GM10248 (cell line): ENCODE results near the gene NHS.

Experiments
- CTCF ChIA-PET: fragments of 300-600 bp; sonication (Branson Sonifier 250); formaldehyde crosslinking; extraction: SDS; loops from one replicate; lab custom pipeline; 2021; ENCODE audit warnings: antibody characterized with exemption; lab: Yijun Ruan, JAX
- POLR2A ChIA-PET: fragments of 350-650 bp; sonication (Branson Sonifier 250); formaldehyde crosslinking; extraction: SDS; loops from one replicate; lab custom pipeline; 2020; ENCODE audit warnings: antibody characterized with exemption; lab: Yijun Ruan, JAX
- DNase-seq: peaks from one replicate; pipeline ENCODE4 v3.0.0; 2012; ENCODE audit errors: extremely low spot score
- TF ChIP-seq, protein P1 (sequence below): IDR thresholded peaks from 2 replicates; pipeline ENCODE4 v1.5.1; 2012; ENCODE audit warnings: mild to moderate bottlenecking, low read depth; ENCODE audit errors: extremely low read depth, missing control alignments, control extremely low read depth

NHS gene

DNA sequence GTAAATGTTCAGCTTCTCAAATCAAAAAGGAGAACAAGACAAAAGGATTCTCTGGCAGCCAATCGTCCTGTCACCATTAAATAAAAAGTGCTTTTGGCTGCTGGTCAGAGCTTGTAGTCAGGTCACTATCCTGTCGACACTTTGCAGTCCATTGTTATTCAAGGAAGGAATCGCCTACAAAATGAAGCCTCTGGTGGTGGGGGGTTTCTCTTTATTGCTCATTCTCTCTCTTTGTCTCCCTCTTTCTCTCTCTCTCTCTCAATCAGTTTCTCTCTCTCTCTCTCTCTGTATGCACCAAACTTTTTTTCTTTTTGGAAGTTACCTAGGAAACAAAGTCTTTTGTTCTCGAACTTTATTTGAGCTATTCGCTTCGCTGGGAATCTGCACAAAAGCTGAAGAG lies 344.7 kb downstream of the NHS start:
- CTCF ChIA-PET = no interaction called here

DNA sequence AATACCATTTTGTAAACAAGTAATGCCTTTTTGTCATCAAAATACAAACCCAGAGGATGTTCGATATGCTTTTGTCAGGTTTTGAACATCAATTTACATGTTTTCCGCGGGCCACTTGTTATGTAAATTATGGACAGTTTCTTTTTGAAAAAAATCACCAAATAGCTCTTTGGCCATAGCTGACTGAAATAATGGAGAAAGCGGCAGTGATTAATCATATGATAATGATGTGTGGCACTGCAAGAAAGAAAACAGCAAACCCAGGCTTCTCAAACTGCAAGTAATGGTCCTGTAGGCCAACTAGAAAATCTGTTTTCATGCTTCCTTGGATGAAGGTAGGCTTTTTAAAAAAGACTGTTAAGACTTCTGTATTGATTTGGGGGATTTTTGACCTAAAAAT lies 346.7 kb downstream of the NHS start:
- TF ChIP-seq, protein P1, sequence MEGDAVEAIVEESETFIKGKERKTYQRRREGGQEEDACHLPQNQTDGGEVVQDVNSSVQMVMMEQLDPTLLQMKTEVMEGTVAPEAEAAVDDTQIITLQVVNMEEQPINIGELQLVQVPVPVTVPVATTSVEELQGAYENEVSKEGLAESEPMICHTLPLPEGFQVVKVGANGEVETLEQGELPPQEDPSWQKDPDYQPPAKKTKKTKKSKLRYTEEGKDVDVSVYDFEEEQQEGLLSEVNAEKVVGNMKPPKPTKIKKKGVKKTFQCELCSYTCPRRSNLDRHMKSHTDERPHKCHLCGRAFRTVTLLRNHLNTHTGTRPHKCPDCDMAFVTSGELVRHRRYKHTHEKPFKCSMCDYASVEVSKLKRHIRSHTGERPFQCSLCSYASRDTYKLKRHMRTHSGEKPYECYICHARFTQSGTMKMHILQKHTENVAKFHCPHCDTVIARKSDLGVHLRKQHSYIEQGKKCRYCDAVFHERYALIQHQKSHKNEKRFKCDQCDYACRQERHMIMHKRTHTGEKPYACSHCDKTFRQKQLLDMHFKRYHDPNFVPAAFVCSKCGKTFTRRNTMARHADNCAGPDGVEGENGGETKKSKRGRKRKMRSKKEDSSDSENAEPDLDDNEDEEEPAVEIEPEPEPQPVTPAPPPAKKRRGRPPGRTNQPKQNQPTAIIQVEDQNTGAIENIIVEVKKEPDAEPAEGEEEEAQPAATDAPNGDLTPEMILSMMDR = no peak
- no peak for DNase-seq
- CTCF ChIA-PET = no interaction called here
- POLR2A ChIA-PET = no interaction called here

More for the DNA sequence above, 344.7 kb downstream of the NHS start:
- no peak for DNase-seq
- TF ChIP-seq, protein P1 = no peak
- POLR2A ChIA-PET = no interaction called here

DNA sequence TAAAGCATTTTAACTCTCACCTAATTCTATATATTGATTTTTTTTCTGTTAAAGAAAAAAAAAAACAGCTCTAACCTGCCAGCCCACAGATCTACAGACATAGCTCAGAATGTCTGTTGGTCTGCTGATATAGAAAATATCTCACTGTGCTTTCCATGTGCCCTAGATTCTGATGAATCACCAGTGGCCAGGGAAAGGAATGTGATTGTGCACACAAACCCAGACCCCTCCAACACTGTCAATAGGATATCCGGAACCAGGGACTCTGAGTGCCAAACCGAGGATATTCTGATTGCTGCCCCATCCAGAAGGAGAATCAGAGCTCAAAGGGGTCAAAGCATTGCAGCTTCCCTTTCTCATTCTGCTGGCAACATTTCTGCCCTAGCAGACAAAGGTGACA lies 350.2 kb downstream of the NHS start:
- ChIA-PET CTCF (no interaction called here), POLR2A (no interaction called here)
- DNase-seq = no peak
- TF ChIP-seq, protein P1 = no peak

DNA sequence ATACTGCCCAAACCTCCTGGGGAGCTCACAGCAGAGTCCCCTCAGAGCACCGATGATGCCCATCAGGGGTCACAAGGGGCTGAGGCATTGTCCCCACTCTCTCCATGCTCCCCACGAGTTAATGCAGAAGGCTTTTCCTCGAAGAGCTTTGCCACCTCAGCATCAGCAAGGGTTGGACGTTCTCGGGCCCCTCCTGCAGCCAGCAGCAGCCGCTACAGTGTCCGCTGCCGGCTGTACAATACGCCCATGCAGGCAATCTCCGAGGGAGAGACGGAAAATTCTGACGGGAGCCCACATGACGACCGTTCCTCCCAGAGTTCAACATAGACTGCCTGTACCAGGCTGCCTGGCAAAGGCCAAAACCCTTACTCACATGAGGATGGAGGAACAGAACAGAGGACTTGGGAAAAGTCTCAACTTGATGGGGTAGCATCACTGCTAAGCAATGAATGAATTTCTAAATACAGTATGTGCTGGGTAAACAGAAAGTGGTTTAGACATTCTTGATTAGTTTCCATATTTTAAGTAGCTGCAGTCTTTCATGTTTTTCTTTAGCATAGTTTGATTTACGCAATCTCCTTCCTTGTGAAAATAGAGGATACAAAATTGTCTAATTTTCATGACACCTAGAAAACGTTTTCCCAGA lies 357.3 kb downstream of the NHS start:
- ChIA-PET POLR2A (no interaction called here), CTCF (no interaction called here)
- TF ChIP-seq, protein P1 = no peak
- no peak for DNase-seq

DNA sequence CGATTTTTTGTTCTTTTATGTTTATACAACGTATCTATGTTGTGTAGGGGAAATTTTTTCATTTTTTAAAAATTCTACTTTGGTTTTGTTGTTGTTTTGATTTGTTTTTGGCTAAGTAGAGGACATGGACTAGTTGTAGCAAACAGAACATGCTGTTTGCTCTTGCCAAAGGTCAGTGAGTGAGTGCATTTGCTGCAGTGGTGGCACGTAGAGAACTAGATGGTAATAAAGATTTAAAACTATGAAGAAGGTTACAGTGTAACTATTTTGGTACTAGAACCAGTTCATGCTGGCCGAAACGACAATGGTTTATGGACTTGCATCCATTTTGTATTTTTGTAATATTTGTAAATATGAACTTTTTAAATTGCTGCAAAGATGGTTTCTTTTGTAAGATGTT lies 360.4 kb downstream of the NHS start:
- ChIA-PET POLR2A (no interaction called here), CTCF (no interaction called here)
- TF ChIP-seq, protein P1 = no peak
- no peak for DNase-seq

DNA sequence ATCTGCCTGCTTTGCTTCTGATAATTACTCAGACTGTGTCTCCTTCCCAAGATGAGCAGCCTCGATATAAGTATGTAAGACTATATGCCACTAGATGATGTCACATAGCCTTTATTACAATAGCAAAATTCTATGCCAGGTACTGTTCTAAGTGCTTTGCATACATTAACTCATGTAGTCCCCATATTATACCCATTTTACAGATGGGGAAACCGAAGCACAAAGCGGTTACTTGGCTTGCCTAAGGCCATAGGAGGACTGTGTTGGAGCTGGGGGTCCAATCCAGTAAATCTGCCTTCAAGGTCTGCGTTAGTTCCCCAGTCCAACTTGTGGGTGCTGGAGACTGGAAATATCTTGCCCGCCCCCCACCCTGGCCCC lies 361.5 kb downstream of the NHS start:
- ChIA-PET CTCF (no interaction called here), POLR2A (interaction anchor here (0.7 kb wide), 1 partner anchor 27 kb away, joined by 6 read pairs; no protein-coding TSS in a partner anchor)
- no peak for DNase-seq
- TF ChIP-seq, protein P1 = no peak
